ENCODE measurements around the gene RPL37. TPM values are rescaled to one million over a fixed set of nuclear protein-coding genes. Genes with fewer than 3 reads are reported as not detected.

RPL37 gene
- total RNA-seq, 1 donor from 2014 or later: 1,420 TPM

GRCh38 chr5:40860711-40861110 is 25.7 kb upstream of the RPL37 start:
- no peaks in the 10 kb centered on the region for H3K4me1 Mint-ChIP-seq
- no peak overlapping the region for H3K4me3 Mint-ChIP-seq
- no peak for DNase-seq (ENCODE audit: low spot score in 2 of 2, unreplicated experiment in 2 of 2)
- no peak for TF ChIP-seq CTCF (IDR thresholded peaks at IDR 0.05; ENCODE audit: unreplicated experiment)
- H3K9me3 Mint-ChIP-seq: peaks cover 14% of the 10 kb centered on the region
- no peaks in the 10 kb centered on the region for H3K27me3 Mint-ChIP-seq (ENCODE audit: low read depth)
- H3K36me3 Mint-ChIP-seq: peaks cover 6% of the 10 kb centered on the region
- no peak overlapping the region for H3K27ac Mint-ChIP-seq

DNA sequence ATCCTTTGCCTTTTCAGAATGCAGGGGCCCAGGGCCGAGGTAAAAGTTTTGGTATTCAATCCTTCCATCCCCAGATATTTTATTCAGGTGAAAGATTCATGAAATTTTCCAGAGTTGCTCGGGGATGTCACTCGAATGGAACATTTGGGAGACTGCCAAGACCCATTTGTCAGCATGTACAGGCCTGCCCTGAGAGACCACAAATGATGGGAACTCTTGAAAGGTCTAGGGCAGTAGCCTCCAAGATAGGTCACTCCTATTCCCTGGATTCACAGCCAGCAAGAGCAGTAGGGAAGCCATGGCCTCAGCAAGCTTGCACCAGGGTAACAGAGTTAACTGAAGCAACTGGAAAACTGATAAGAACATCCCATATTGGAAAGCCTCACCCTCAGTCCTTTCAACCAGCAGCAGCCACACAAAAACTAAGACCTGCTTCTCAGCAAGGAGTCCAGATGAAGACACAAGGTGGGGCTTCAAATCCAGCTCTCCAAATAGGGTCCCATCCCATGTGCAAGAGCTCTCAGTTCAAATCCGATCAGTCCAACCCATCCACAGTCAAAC is 18.7 kb upstream of the RPL37 start:
- no peaks in the 10 kb centered on the region for H3K9me3 Mint-ChIP-seq
- no peak for TF ChIP-seq CTCF (IDR thresholded peaks at IDR 0.05; ENCODE audit: unreplicated experiment)
- no peaks in the 10 kb centered on the region for H3K4me1 Mint-ChIP-seq
- no peaks in the 10 kb centered on the region for H3K36me3 Mint-ChIP-seq
- no peak overlapping the region for H3K27ac Mint-ChIP-seq
- H3K4me3 Mint-ChIP-seq: no peak overlapping the region
- DNase-seq (ENCODE audit: low spot score in 2 of 2, unreplicated experiment in 2 of 2): no peak
- H3K27me3 Mint-ChIP-seq (ENCODE audit: low read depth): peaks cover 3% of the 10 kb centered on the region

GRCh38 chr5:40847525-40847924 is 12.5 kb upstream of the RPL37 start:
- H3K9me3 Mint-ChIP-seq: peaks cover 7% of the 10 kb centered on the region
- no peak overlapping the region for H3K27ac Mint-ChIP-seq
- no peaks in the 10 kb centered on the region for H3K36me3 Mint-ChIP-seq
- no peak for DNase-seq (ENCODE audit: low spot score in 2 of 2, unreplicated experiment in 2 of 2)
- H3K4me1 Mint-ChIP-seq: no peaks in the 10 kb centered on the region
- H3K27me3 Mint-ChIP-seq (ENCODE audit: low read depth): peaks cover 11% of the 10 kb centered on the region
- no peak overlapping the region for H3K4me3 Mint-ChIP-seq
- no peak for TF ChIP-seq CTCF (IDR thresholded peaks at IDR 0.05; ENCODE audit: unreplicated experiment)

DNA sequence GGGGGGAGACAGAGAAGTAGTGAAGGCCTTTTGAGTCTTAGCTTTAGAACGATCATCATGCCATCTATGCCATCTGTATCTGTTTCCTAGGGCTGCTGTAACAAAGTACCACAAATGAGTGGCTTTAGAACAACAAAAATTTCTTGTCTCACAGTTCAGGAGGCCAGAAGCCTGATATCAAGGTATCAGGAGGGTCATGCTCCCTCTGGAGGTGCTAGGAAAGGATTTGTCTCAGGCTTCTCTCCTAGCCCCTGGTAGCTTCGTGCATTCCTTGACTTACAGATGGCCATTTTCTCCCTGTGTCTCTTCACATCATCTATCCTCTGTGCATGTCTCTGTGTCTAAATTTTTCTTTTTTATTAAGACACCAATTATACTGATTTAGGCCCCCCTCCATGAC is 11.3 kb upstream of the RPL37 start:
- H3K36me3 Mint-ChIP-seq: no peaks in the 10 kb centered on the region
- no peak for DNase-seq (ENCODE audit: low spot score in 2 of 2, unreplicated experiment in 2 of 2)
- H3K27me3 Mint-ChIP-seq (ENCODE audit: low read depth): peaks cover 8% of the 10 kb centered on the region
- no peak overlapping the region for H3K27ac Mint-ChIP-seq
- H3K9me3 Mint-ChIP-seq: peaks cover 7% of the 10 kb centered on the region
- peaks cover 2% of the 10 kb centered on the region for H3K4me1 Mint-ChIP-seq
- TF ChIP-seq CTCF (IDR thresholded peaks at IDR 0.05; ENCODE audit: unreplicated experiment): no peak
- H3K4me3 Mint-ChIP-seq: no peak overlapping the region

DNA sequence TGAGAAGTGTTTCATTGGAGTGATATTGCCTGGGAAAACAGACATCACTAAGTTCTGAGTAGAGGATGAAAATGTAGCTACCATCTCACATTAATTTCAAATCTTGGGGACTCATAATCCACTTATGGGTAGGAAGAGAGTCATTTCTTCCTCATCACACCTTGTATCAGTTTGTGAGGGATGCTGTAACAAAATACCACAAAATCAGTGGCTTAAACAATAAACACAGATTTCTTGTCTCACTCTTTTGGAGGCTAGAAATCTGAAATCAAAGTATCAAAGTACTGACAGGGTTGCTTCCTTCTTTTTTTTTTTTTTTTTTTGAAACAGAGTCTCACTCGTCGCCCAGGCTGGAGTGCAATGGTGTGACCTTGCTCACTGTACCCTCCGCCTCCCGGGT is 9.5 kb upstream of the RPL37 start:
- no peak for TF ChIP-seq CTCF (IDR thresholded peaks at IDR 0.05; ENCODE audit: unreplicated experiment)
- DNase-seq (ENCODE audit: low spot score in 2 of 2, unreplicated experiment in 2 of 2): no peak
- H3K36me3 Mint-ChIP-seq: no peaks in the 10 kb centered on the region
- peaks cover 7% of the 10 kb centered on the region for H3K9me3 Mint-ChIP-seq
- peaks cover 3% of the 10 kb centered on the region for H3K4me1 Mint-ChIP-seq
- H3K27me3 Mint-ChIP-seq (ENCODE audit: low read depth): peaks cover 8% of the 10 kb centered on the region
- H3K4me3 Mint-ChIP-seq: no peak overlapping the region
- H3K27ac Mint-ChIP-seq: no peak overlapping the region

GRCh38 chr5:40842351-40842750 is 7.3 kb upstream of the RPL37 start:
- no peak for TF ChIP-seq CTCF (IDR thresholded peaks at IDR 0.05; ENCODE audit: unreplicated experiment)
- no peak for DNase-seq (ENCODE audit: low spot score in 2 of 2, unreplicated experiment in 2 of 2)
- H3K36me3 Mint-ChIP-seq: no peaks in the 10 kb centered on the region

More at GRCh38 chr5:40842351-40842750, 7.3 kb upstream of the RPL37 start:
- H3K27ac Mint-ChIP-seq: no peak overlapping the region
- H3K4me1 Mint-ChIP-seq: peaks cover 3% of the 10 kb centered on the region
- peaks cover 8% of the 10 kb centered on the region for H3K27me3 Mint-ChIP-seq (ENCODE audit: low read depth)
- H3K4me3 Mint-ChIP-seq: no peak overlapping the region
- H3K9me3 Mint-ChIP-seq: peaks cover 3% of the 10 kb centered on the region
